GM10847 (cell line): ENCODE data around the gene VIPAS39.

Experiments used
- POLR2A ChIP-seq: IDR thresholded peaks from 2 replicates; pipeline ENCODE4 v1.6.1; 2011; ENCODE audit not compliant: insufficient read length; ENCODE audit errors: extremely low read depth

VIPAS39 gene

DNA sequence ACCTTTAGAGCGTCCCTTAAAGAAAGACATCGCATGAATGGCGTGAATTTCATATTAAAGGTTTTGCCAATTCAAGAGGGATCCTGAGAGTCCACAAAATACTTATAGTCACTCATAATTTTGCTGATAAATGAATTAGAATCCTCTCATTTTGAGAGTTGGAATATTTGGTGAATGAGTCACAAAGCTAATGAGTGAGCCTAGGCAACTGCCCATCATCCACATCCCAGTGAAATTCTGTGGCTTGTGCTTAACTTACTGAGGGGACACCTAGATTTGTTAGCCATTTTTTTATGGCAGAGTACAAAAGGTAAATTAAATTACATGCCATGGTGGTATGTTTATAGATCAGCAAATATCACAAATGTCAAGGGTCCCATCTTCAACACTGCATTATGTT lies 21.4 kb downstream of the VIPAS39 start:
- TF ChIP-seq POLR2A: no peak

DNA sequence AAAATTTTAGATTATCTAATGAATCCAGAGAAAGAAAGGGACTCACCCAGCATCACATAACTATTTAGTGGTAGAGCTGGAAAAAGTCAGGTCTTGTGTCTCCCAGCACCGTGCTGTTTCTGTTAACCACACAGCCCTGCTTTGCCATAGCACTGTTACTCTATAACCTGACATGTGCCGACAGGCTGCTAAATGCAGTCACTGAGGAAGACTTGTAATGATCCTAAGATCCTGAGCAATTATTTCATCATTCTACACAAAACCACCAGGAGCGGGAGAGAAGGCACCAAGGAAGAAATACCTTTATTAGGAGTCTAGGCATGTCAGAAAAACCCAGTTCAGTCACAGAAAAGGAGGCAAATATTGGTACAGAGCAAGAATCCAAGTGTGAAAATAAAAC lies 31.0 kb downstream of the VIPAS39 start:
- TF ChIP-seq POLR2A: no peak

DNA sequence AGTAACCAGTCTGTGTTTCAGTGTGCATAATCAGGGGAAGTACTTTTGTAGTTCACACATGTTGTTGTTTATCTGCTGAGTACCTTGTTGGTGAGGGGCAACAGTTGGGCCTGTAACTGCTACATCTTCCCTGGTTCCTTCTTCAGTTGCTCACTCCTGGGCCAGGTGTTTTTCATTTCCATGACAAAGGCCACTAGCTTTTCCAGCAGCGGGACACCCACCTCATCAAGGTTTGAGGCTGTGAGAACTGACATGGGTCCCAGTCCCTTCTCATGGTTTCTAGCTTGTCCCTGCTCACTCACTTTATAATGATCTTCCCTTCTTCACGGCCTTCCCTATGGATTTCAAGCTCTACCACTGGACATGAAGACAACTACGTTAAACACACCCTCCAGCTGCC lies 32.5 kb downstream of the VIPAS39 start:
- no peak for TF ChIP-seq POLR2A

DNA sequence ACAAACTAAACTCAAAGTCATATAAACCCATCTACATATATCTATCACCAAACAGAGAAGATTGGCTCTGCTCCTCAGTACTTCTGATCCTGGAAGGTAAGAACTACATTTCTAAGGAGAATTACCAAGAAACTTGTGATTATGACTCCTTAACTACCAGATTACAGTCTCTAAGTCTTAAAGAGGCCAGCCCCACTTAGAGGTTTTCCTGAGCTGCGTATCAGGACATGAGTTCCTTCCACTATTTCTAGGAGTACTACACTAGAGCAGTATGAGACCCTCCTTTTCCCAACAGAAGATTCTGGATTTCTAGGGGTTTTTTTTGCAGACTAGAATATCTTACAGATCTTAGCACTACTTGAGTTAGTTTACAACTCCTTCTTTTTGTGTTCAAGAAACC lies 34.0 kb downstream of the VIPAS39 start, which contains the start of gene NOXRED1:
TSS of gene NOXRED1 (minus strand) at position 101 of the 400 bp plus-strand sequence. CDS start 634 bp downstream, outside the sequence.
- no peak for TF ChIP-seq POLR2A

DNA sequence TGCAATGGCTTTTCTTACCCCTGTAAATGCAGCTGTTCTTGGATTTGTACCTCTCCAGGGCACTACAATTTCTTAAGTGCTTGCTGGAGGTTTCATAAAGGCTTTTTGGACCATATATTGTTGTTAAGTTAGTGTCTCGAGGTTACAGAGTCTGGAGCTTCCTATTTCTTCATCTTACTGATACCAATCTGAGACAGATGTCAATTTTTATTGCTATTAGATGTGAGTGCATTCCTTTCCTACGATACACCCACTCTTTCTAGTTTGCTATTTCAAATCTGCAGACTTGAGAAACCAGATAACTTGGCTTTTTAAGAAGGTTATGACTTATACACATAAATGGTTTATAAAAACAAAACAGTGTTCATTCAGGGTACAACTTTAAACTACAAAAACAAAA lies 36.2 kb downstream of the VIPAS39 start:
- no peak for TF ChIP-seq POLR2A

DNA sequence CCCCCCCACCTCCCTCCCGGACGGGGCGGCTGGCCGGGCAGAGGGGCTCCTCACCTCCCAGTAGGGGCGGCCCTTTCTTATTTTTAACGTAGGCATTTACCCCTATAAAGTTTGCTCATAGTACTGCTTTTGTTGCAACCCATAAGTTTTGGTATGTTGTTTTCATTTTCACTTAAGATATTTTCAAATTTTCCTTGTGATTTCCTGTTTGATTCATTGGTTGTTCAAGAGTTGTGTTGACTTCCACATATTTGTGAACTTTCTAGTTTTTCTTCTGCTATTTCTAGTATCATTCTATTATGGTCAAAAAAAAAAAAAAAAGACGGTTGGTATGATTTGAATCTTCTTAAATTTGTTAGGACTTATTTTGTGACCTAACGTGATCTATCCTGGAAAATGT lies 40.6 kb downstream of the VIPAS39 start:
- no peak for TF ChIP-seq POLR2A

DNA sequence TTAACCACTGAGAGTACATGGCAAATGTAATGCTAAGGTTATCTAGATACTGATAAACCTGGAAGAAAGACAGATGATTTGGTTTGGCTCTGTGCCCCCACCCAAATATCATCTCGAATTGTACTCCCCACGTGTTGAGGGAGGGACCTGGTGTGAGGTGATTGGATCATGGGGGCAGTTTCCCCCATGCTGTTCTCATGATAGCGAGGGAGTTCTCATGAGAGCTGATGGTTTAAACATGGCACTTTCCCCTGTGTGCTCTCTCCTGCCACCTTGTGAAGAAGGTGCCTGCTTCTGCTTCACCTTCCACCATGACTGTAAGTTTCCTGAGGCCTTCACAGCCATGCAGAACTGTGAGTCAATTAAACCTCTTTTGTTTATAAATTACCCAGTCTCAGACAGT lies 48.3 kb downstream of the VIPAS39 start:
- no peak for TF ChIP-seq POLR2A

DNA sequence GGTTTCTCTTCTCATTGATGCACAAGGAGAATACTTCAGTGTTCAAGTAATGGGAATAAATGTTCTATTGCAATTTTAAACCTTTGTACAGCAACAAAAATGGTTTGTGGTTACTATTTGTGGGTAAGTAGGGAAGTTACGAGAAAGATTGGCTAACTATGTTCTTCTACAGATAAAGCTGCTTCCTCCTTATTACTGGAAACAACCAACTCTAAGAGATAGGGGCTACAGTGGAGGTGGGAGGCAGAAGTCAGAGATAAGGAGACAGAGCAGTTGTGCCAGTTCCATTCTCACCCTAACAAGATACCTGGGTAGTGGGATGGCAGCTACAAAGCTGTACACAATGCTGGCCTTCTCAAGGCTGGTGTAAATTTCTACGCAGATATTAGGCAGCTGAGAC lies 50.2 kb downstream of the VIPAS39 start:
- TF ChIP-seq POLR2A: no peak

DNA sequence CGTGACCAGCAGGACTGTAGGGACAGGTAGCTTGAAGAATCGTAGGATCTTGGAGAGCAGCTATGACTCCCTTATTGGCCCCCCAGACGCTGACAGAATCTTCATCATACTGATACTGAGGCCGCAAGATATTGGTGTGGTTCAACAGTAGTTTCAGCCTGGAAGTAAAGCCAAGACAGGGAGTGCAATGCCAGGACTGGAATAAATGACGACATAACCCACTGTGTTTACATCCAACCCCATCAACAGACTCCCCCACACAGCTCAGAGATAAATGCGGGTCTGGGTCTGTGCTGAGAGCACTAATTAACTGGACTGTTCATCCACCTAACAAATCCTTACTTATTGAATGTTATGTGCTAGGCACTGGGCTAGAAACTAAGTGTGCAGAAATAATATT lies 50.7 kb downstream of the VIPAS39 start:
- no peak for TF ChIP-seq POLR2A

DNA sequence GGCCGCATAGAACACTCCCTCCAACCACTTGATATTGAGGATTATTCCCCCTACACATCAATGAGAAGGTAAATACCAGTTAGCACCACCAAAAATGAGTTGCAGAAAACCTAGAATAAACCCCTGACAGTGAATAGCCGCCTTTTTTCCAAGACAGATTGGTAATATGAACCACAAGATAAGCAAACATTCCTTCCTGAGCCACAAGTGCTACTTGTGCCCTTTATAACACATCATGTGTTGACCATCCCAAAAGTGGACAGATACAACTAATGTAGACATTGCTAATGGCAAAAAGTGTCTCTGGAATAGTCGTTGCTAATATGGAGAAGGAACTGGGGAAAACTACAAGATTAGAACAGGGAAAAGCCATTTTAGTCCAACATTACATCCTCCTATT lies 51.3 kb downstream of the VIPAS39 start:
- no peak for TF ChIP-seq POLR2A

DNA sequence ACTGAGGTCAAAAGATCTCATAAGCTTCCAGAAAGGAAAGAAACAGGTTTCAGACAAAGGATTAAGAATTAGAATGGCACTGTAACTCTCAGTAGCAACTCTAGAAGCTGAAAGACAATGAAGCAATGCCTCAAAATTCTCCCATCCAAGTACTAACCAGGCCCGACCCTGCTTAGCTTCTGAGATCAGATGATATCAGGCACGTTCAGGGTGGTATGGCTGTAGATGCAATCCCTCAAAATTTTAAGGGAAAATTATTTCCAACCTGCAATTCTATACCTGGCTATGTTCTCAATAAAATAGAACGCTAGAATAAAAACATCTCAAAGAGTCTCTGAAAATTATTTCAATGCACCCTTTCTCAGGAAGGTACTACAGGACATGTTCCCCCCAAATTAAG lies 53.6 kb downstream of the VIPAS39 start:
- no peak for TF ChIP-seq POLR2A

DNA sequence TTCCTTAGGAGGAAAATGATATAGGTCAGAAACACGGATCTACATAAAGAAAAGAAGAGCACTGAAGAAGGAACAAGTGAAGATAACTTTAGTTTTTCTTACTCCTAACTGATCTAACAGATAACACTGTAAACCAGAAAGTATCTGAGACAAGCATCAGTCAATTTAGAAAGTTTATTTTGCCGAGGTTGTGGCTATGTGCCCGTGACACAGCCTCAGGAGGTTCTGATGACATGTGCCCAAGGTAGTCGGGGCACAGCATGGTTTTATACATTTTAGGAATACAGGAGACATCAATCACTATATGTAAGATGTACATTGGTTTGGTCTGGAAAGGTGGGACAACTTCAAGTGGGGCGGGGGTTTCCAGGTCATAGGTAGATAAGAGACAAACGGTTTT lies 57.2 kb downstream of the VIPAS39 start:
- TF ChIP-seq POLR2A: no peak

DNA sequence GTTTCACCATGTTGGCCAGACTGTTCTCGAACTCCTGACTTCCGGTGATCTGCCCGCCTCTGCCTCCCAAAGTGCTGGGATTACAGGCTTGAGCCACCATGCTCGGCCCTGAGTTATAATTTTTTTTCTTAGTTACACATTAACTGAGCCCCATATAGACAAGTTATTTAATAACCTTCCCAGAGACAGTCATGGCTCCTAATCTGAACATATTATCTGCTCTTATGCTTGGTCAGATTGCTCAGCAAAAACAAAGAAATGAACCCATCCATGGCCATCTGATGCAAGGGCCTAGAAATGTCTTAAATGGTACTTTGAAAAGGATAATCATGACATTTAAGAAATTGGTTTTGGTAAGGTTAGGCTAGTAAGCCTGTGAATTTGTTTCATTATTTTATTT lies 67.2 kb downstream of the VIPAS39 start:
- TF ChIP-seq POLR2A: no peak

DNA sequence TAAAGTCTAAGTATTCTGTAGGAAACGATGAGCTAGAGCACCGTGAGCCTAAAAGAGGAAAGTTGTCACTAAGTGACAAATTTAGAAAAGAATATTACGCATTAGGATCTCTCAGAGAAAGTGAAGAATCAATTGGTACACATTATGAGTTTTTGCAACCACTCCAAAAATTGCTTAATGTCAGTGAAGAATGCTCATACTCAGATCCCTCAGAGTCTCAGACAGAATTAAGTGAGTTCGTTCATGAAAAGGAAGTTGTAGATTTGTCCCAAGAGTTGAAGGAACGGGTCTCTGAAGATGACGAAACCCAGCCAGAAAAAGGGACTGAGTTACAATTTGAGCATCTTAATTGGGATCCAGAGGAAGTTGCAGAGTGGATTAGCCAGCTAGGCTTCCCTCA lies 78.7 kb downstream of the VIPAS39 start:
- TF ChIP-seq POLR2A: no peak

DNA sequence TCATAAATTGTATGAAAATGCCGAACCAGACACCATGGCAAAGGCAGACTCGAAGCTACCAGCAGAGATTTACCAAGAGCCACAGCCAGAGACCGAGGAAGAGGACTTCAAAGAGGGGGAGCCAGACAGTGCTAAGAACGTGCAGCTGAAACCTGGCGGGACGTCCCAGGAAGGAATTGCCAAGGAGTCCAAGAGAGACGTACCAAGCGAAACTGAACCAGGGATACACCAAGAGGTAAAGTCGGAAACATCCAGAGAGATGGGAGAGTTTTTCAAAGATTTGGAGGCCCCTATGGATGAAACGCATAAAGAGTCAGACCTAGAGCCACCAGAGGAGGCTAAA lies 79.9 kb downstream of the VIPAS39 start:
- no peak for TF ChIP-seq POLR2A

DNA sequence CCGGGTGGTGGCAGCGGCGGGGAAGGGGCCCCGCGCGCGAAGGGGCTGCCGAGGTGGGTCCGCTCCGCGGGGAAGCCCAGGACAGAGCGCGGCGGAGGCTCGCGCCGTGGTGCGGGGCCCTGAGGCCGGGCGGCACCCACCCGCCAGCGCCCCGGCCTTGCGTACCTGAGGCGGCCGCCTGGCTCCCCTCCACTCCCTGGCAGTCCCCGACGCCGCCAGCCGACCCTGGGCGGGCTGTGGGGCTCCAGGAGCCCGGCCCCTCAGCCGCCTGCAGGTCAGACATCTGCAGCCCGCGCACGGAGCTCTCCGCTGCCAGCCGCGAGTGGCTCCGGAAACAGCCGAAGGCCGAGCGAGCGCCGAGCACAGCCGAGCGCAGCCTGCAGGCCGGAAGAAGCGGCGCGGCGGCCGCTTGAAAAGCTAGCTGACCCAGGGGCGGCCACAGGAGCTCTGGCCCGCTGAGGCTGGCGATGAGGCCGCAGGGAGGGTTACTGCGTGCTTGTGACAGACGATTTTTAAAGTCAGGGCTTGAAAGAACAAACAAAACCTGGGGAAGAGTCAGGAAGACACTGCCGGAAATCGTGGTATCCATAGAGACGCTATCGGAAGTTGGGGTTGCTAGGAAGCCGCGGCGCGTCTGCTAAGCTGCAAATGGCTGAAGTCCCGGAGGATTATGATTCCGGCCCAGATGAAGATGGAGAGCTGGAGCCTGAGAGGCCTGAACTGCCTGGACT lies 80.5 kb downstream of the VIPAS39 start, which contains the start of the genes SAMD15 and TMED8:
TSS of gene SAMD15 (plus strand) at position 609 of the 731 bp plus-strand sequence. CDS start at position 649, 40 bp downstream.
TSS of gene TMED8 (minus strand) at position 324 of the 731 bp plus-strand sequence. CDS start at position 283, 41 bp downstream.
- TF ChIP-seq POLR2A: peak; percentile 43
